Measurements from ENCODE around the gene OR2T34.

OR2T34 gene

DNA sequence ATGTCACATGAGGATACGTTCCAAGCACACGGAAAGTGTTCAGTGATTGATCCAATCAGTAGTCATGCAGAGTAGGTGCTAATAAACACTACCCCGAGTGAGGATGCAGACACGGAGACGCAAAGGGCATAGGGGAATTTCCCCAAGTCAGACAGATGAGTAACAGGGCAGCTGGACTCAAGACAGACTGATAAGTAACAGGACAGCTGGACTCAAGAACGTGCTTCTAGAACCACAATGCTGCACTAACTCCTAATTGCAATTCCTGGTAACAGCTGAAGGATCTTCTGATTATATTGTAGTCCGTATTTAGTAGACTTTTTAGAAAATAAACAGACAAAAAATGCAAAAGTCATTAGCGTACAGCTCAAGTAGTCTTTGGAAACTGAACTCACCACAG is 24.8 kb upstream of the OR2T34 start:
- TF ChIP-seq, protein P1, sequence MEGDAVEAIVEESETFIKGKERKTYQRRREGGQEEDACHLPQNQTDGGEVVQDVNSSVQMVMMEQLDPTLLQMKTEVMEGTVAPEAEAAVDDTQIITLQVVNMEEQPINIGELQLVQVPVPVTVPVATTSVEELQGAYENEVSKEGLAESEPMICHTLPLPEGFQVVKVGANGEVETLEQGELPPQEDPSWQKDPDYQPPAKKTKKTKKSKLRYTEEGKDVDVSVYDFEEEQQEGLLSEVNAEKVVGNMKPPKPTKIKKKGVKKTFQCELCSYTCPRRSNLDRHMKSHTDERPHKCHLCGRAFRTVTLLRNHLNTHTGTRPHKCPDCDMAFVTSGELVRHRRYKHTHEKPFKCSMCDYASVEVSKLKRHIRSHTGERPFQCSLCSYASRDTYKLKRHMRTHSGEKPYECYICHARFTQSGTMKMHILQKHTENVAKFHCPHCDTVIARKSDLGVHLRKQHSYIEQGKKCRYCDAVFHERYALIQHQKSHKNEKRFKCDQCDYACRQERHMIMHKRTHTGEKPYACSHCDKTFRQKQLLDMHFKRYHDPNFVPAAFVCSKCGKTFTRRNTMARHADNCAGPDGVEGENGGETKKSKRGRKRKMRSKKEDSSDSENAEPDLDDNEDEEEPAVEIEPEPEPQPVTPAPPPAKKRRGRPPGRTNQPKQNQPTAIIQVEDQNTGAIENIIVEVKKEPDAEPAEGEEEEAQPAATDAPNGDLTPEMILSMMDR (IDR thresholded peaks at IDR 0.05; ENCODE audit: low read depth, low read length) = no peak
- H3K4me3 ChIP-seq (ENCODE audit: low read depth, low read length) = no peak overlapping the region

DNA sequence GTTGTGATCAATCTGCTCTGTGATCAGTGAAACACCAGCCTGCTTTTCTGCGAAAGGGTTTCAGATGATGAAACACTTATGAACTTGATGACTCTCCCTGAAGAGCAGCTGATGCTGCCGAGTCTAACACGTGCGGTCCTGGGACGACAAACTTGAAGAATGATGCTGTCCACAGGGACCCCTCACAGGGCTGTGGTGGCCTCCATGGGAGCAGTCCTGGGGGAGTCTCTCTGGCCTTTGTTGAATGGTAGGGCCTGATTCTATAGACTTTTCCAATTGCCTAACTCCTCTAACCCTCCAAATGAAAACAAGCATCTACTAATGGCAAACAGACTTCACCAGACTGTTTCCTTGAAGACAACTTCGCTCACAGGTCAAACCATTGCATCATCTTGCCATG is 23.0 kb upstream of the OR2T34 start, which contains the start of gene OR2T10:
OR2T10 (minus strand) TSS at position 112 of the 400 bp plus-strand sequence. CDS start 3,932 bp downstream, outside the sequence.
- no peak within 1 kb of the TSS for H3K4me3 ChIP-seq (ENCODE audit: low read depth, low read length)
- TF ChIP-seq, protein P1 (IDR thresholded peaks at IDR 0.05; ENCODE audit: low read depth, low read length) = no peak

DNA sequence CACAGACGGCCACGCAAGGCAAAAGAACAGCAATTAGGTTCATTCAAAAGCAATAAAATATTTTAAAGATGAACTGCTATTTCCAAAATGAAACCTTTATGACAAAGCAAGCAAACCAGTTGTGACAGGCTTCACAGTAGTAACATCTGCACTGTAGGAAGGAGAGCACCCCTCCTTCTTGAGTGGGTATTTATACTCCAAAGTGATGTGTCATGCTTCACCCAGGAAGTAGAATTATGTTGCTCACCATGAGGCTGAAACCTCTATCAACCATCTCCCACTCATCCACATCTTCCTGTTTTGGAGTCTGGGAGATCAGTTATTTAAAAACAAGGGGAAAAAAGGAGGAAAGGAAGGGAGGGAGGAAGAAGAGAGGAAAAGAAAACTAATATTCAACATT is 22.1 kb upstream of the OR2T34 start:
- H3K4me3 ChIP-seq (ENCODE audit: low read depth, low read length) = no peak overlapping the region
- TF ChIP-seq, protein P1 (IDR thresholded peaks at IDR 0.05; ENCODE audit: low read depth, low read length) = no peak

DNA sequence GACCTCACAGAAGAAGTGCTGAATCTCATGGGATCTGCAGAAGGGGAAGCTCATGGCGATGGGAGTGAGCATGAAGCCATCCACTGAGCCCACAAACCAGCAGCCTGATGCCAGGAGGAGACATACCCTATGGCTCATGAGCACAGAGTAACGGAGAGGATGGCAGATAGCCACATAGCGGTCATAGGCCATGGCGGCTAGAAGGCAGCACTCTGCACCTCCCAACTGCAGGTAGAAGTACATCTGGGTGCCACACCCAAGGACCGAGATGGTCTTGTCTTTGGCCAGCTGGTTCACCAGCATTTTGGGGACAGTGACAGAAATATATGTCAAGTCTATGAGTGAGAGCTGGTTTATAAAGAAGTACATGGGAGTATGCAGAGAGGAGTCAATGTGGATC is 18.7 kb upstream of the OR2T34 start:
- TF ChIP-seq, protein P1 (IDR thresholded peaks at IDR 0.05; ENCODE audit: low read depth, low read length) = no peak
- H3K4me3 ChIP-seq (ENCODE audit: low read depth, low read length) = no peak overlapping the region

DNA sequence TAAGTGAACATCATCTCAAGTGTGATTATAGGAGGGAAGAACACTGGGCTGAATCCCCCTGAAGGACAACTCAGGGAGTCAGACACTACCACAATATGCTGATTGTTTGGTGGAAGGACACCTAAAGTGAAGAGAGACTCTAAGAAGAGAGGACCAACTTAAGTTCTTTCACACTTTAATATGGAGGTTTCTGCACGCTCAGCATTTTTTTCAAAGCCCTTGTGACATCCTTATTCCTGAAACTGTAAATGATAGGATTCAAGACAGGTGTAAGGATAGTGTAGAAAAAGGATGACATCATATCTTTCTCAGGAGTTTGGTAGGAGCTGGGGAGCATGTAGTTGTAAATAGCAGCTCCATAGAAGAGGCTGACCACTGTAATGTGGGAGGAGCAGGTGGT is 18.1 kb upstream of the OR2T34 start:
- TF ChIP-seq, protein P1 (IDR thresholded peaks at IDR 0.05; ENCODE audit: low read depth, low read length) = no peak
- H3K4me3 ChIP-seq (ENCODE audit: low read depth, low read length) = no peak overlapping the region

DNA sequence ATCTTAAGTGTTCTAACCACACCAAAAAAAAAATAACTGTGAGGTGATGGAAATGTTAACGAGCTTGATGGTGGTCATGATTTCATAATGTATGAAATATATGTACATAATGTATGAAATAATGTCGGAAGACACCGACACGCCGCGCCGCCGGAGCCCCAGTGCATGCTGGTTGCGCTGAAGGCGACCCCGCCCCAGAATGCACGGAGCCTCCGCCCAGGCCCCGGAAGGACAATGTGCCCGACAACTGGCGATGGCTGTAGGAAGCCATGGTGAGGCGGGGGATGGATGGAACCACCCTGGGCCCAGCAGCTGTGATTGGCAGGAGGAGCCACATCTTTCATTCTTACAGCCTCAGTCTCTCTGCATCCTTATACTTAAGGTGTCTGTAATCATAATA is 15.5 kb upstream of the OR2T34 start:
- TF ChIP-seq, protein P1 (IDR thresholded peaks at IDR 0.05; ENCODE audit: low read depth, low read length) = no peak
- H3K4me3 ChIP-seq (ENCODE audit: low read depth, low read length) = no peak overlapping the region

DNA sequence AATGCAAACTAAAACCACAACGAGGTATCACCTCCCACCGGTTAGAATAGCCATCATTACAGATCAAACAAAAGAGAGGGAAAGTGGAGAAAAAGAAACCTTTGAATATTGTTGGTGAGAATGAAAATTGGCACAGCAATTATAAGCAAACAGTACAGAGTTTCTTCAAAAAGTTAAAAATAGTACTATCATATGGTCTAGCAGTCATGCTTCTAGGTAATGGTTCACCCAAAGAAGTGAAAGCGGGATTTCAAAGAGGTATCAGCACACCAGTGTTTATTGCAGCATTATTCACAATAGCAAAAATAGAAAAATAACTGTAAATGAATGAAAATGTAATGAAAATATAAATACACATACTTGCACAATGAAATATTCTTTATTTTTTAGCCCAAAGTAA is 14.8 kb upstream of the OR2T34 start:
- H3K4me3 ChIP-seq (ENCODE audit: low read depth, low read length) = no peak overlapping the region
- TF ChIP-seq, protein P1 (IDR thresholded peaks at IDR 0.05; ENCODE audit: low read depth, low read length) = no peak

Data from WI38 (cell line).